ENCODE data around the gene LANCL2.
"Not testable (repeated sequence)": the region's sequence is repeated elsewhere in the genome, so short reads cannot be mapped to it uniquely, and the experiment has no call there.

Gene LANCL2

DNA sequence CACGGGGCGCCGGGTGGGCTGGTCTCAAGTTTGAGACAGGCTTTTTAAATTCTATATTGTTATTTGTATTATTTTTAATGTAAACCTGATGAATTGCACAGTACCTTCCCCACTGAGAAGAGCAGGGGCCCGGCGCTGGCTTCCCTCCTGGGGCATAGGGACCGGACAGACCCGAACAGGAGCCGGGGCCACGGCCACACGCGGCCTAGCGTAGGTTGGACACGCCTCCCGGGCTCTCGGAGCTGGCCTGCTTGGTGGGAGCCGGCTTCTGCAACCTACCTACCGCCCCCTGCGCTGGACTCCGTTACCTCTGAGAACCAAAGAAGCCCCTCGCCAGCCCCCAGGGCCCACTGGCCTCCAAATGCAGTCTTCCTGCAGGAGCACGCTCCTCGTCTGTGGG, 19.8 kb upstream of the LANCL2 start:
- Histone ChIP-seq H3K27me3 (ENCODE audit: insufficient read depth, poor library complexity, severe bottlenecking) (peaks cover 6% of the 10 kb centered on the region), H3K27ac (ENCODE audit: poor library complexity, severe bottlenecking) (no peak overlapping the region), H3K36me3 (ENCODE audit: low read depth) (no peaks in the 10 kb centered on the region), H3K9me3 (ENCODE audit: severe bottlenecking) (no peaks in the 10 kb centered on the region), H3K4me3 (ENCODE audit: severe bottlenecking) (no peak overlapping the region), H3K4me1 (ENCODE audit: insufficient read depth, poor library complexity, severe bottlenecking) (peaks cover 7% of the 10 kb centered on the region)
- no peak for DNase-seq (ENCODE audit: low spot score)
- TF ChIP-seq CTCF (IDR thresholded peaks at IDR 0.05; ENCODE audit: poor library complexity, severe bottlenecking) = no peak
- ATAC-seq (ENCODE audit: low read depth) = no peak

GRCh38 chr7:55348502-55348901, 16.6 kb upstream of the LANCL2 start:
- Histone ChIP-seq H3K4me3 (ENCODE audit: severe bottlenecking) (no peak overlapping the region), H3K9me3 (ENCODE audit: severe bottlenecking) (no peaks in the 10 kb centered on the region), H3K36me3 (ENCODE audit: low read depth) (no peaks in the 10 kb centered on the region), H3K27ac (ENCODE audit: poor library complexity, severe bottlenecking) (no peak overlapping the region), H3K27me3 (ENCODE audit: insufficient read depth, poor library complexity, severe bottlenecking) (peaks cover 6% of the 10 kb centered on the region), H3K4me1 (ENCODE audit: insufficient read depth, poor library complexity, severe bottlenecking) (peaks cover 7% of the 10 kb centered on the region)
- no peak for DNase-seq (ENCODE audit: low spot score)
- ATAC-seq (ENCODE audit: low read depth) = peak; percentile 86
- no peak for TF ChIP-seq CTCF (IDR thresholded peaks at IDR 0.05; ENCODE audit: poor library complexity, severe bottlenecking)

GRCh38 chr7:55349121-55349520, 16.0 kb upstream of the LANCL2 start:
- Histone ChIP-seq H3K4me1 (ENCODE audit: insufficient read depth, poor library complexity, severe bottlenecking) (peaks cover 7% of the 10 kb centered on the region), H3K27me3 (ENCODE audit: insufficient read depth, poor library complexity, severe bottlenecking) (peaks cover 5% of the 10 kb centered on the region), H3K27ac (ENCODE audit: poor library complexity, severe bottlenecking) (no peak overlapping the region), H3K4me3 (ENCODE audit: severe bottlenecking) (no peak overlapping the region), H3K36me3 (ENCODE audit: low read depth) (no peaks in the 10 kb centered on the region), H3K9me3 (ENCODE audit: severe bottlenecking) (no peaks in the 10 kb centered on the region)
- no peak for TF ChIP-seq CTCF (IDR thresholded peaks at IDR 0.05; ENCODE audit: poor library complexity, severe bottlenecking)
- ATAC-seq (ENCODE audit: low read depth) = no peak
- no peak for DNase-seq (ENCODE audit: low spot score)

- Histone ChIP-seq H3K4me1 (ENCODE audit: insufficient read depth, poor library complexity, severe bottlenecking) (peaks cover 7% of the 10 kb centered on the region), H3K36me3 (ENCODE audit: low read depth) (no peaks in the 10 kb centered on the region), H3K9me3 (ENCODE audit: severe bottlenecking) (no peaks in the 10 kb centered on the region), H3K27me3 (ENCODE audit: insufficient read depth, poor library complexity, severe bottlenecking) (no peaks in the 10 kb centered on the region), H3K27ac (ENCODE audit: poor library complexity, severe bottlenecking) (no peak overlapping the region), H3K4me3 (ENCODE audit: severe bottlenecking) (no peak overlapping the region)
- no peak for ATAC-seq (ENCODE audit: low read depth)
- no peak for TF ChIP-seq CTCF (IDR thresholded peaks at IDR 0.05; ENCODE audit: poor library complexity, severe bottlenecking)
- no peak for DNase-seq (ENCODE audit: low spot score)
Measured at GRCh38 chr7:55350281-55350680, 14.9 kb upstream of the LANCL2 start.

DNA sequence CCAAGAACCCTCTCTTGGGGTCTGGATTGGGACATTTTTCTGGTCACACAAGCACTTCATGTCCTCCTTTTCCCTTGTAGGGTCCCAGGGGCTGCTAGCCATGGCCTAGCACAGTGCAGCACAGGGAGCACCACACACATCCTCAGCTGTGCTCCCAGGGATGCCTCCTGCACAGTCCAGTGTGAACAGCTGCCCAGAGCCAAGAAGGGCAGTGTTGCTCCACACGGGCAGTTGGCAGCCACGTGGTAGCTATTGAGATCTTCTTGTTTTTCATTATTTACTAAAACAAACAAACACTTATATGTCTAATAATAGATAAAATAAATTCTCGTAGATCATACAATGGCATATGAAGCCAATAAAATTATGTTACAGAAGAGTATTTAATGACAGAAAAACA, 13.9 kb upstream of the LANCL2 start:
- Histone ChIP-seq H3K27ac (ENCODE audit: poor library complexity, severe bottlenecking) (no peak overlapping the region), H3K4me3 (ENCODE audit: severe bottlenecking) (no peak overlapping the region), H3K36me3 (ENCODE audit: low read depth) (no peaks in the 10 kb centered on the region), H3K9me3 (ENCODE audit: severe bottlenecking) (no peaks in the 10 kb centered on the region), H3K27me3 (ENCODE audit: insufficient read depth, poor library complexity, severe bottlenecking) (no peaks in the 10 kb centered on the region), H3K4me1 (ENCODE audit: insufficient read depth, poor library complexity, severe bottlenecking) (peaks cover 7% of the 10 kb centered on the region)
- DNase-seq (ENCODE audit: low spot score) (no peak), ATAC-seq (ENCODE audit: low read depth) (no peak)
- no peak for TF ChIP-seq CTCF (IDR thresholded peaks at IDR 0.05; ENCODE audit: poor library complexity, severe bottlenecking)

DNA sequence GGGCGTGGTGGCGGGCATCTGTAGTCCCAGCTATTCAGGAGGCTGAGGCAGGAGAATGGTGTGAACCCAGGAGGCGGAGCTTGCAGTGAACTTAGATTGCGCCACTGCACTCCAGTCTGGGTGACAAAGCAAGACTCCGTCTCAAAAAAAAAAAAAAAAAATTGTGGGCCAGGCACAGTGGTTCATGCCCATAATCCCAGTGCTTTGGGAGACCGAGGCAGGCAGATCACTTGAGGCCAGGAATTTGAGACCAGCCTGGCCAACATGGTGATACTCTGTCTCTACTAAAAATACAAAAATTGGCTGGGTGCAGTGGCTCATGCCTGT, 12.2 kb upstream of the LANCL2 start:
- H3K4me1 ChIP-seq (ENCODE audit: insufficient read depth, poor library complexity, severe bottlenecking); ATAC-seq (ENCODE audit: low read depth); H3K27me3 ChIP-seq (ENCODE audit: insufficient read depth, poor library complexity, severe bottlenecking); H3K36me3 ChIP-seq (ENCODE audit: low read depth); H3K9me3 ChIP-seq (ENCODE audit: severe bottlenecking); H3K4me3 ChIP-seq (ENCODE audit: severe bottlenecking); H3K27ac ChIP-seq (ENCODE audit: poor library complexity, severe bottlenecking); DNase-seq (ENCODE audit: low spot score): not testable (repeated sequence)

Measured in RWPE2 (cell line).